ENCODE data around the gene ALX3. TPM values are rescaled to one million over a fixed set of nuclear protein-coding genes. Genes with fewer than 3 reads are reported as not detected.
A peak's percentile ranks its signal among the peaks of the same experiment; 100 is the strongest.
"Not testable (repeated sequence)": the region's sequence is repeated elsewhere in the genome, so short reads cannot be mapped to it uniquely, and the experiment has no call there.

The ALX3 gene
- total RNA-seq, 1 donor from 2014 or later, result not detected

GRCh38 chr1:110043016-110043415, 27.5 kb downstream of the ALX3 start:
- no peak for ATAC-seq

- peak; percentile 96 for ATAC-seq
These were observed 29.9 kb downstream of the ALX3 start for GRCh38 chr1:110040548-110040947.

GRCh38 chr1:110039641-110040040, 30.8 kb downstream of the ALX3 start:
- no peak for ATAC-seq

- ATAC-seq, result no peak
These were observed 32.2 kb downstream of the ALX3 start for GRCh38 chr1:110038271-110038670.

DNA sequence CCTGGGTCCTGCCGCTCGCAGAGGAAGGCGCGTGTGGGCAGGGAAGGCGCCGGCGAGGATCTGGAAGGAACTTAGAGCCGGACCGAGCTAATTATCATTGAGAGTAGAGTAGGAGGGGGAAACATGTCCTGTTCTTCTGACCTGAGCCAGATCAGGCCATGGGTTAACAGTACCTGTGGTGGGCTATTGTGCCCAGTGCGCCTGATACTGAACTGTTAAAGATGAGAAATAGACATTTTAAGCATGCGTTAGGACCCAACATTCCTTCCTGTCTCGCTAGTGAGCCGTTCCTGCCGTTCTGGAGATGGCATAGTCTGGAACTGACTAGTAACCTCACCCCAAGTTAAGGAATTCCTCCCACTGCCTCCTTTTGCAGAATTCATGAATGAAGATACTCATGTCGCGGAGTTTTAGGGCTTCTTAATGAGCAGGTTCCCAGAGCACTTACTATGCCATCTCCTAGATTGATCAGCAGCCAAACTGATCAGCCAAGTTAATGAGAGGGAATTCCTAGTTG, 35.2 kb downstream of the ALX3 start:
- peak; percentile 8 for ATAC-seq

GRCh38 chr1:110034451-110035235, 35.8 kb downstream of the ALX3 start, which contains the start of gene STRIP1:
STRIP1 (plus strand) TSS chr1:110034624; CDS start chr1:110034638, 14 bp downstream.
- ATAC-seq, result peak; percentile 94

DNA sequence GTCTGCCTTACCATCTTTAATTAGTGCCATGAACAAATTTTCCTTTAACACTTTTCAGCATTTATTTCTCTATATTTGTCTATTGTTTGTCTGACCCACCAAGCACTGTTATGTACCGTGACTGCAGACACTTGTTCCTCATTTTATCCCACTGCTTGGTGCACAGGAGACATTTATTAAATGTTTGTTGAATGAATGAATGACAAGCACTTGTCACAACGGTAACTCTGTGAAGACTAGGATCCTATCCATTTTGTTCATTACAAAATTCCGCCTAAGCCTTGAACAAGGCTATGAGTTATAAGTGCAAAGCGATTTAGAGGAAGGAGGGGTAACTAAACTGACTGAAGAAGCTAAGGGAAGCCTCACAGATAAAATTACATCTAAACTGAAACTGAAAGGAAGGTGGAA, 36.4 kb downstream of the ALX3 start:
- no peak for ATAC-seq

DNA sequence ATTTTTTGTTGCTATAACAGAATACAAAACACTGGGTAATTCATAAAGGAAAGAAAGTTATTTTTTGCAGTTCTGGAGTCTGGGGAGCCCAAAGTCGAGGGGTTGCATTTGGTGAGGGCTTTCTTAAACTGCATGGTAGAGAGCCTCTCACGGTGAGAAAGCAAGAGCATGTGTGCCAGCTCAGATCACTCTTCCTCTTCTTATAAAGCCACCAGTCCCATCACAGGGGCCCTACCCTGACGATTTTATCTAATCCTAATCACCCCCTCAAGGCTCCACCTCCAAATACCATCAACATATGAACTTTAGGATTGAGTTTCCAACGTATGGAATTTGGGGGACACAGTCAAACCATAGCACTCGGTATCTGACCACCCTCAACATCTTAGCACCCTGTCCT, 37.1 kb downstream of the ALX3 start:
- no peak for ATAC-seq

- no peak for ATAC-seq
These were observed 38.1 kb downstream of the ALX3 start for GRCh38 chr1:110032327-110032726.

DNA sequence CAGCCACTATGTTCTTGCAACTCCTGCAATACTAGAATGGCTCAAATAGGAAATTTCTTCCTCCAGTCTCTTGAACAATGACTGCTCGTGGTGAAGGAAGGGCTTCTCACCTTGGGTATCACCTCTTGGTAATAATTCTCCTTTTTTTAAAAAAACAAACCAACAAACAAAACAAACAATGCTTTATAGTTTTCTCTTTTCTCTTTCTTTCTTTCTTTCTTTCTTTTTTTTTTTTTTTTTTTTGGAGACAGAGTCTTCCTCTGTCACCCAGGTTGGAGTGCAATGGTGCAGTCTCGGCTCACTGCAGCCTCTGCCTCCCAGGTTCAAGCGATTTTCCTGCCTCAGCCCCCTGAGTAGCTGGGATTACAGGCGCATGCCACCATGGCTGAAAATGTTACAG, 39.8 kb downstream of the ALX3 start:
- ATAC-seq, result not testable (repeated sequence)

- no peak for ATAC-seq
These were observed 45.9 kb downstream of the ALX3 start for GRCh38 chr1:110024613-110025012.

GRCh38 chr1:110021285-110021684, 49.2 kb downstream of the ALX3 start:
- no peak for ATAC-seq

DNA sequence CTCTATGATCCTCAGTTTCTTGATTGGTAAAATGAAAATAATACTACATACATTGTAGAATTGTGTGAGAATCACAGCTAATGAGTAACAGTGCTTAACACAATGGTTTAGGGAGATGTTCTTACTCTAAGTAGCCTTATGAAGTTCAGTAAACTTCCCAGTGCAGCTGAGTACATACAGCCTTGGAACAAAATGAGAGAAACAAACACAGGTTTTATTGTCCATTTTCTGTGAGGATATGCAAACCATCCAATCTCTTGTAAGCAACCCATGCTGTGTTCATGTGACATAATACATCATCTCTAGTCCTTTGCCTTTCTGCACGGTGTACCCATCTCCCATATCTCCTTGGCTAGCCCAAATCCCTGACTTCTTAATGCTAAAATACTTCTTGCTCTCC, 50.7 kb downstream of the ALX3 start:
- no peak for ATAC-seq

- no peak for ATAC-seq
These were observed 52.1 kb downstream of the ALX3 start for GRCh38 chr1:110018396-110018795.

- ATAC-seq, result no peak
These were observed 52.7 kb downstream of the ALX3 start for GRCh38 chr1:110017792-110018191.

- peak; percentile 27 for ATAC-seq
These were observed 58.2 kb downstream of the ALX3 start for GRCh38 chr1:110012100-110012780.

DNA sequence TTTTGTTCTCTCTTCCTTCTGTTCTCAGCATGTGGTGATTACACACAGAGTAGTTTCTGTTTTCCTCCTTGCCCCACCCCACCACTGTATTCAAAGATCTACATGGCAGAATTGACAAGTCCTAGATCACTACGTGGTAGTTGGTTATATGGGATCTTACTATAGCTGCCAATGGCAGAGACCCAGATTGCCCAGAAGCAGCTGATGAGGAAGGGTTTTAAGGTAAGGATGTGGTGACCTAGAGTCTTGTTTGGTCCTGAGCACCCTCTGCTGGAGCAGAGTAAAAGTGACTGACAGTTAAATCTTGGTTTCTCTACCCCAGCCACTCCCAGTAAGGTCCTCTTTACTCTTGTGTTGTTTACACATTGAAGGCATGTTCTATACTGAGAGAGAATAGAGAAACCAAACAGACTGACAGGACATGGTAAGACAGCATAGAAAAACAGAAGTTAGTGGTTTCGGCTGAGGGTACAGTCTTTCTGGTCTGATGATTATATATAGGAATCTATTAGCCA, 58.9 kb downstream of the ALX3 start:
- peak; percentile 90 for ATAC-seq

Other genes with a start within 250 kb of the ALX3 start
- gene CSF1, start 159.8 kb downstream of the ALX3 start, total RNA-seq, result 4.6 TPM
- 54.7 TPM for gene AHCYL1, start 85.9 kb downstream of the ALX3 start, total RNA-seq
- 20.8 TPM for gene STRIP1, start 36.0 kb downstream of the ALX3 start, total RNA-seq
- not detected for gene UBL4B, start 41.8 kb upstream of the ALX3 start, total RNA-seq
- 0.28 TPM for gene SLC6A17, start 79.8 kb upstream of the ALX3 start, total RNA-seq
- gene KCNC4, start 139.6 kb upstream of the ALX3 start, total RNA-seq, result 5.8 TPM